Suppressor macrophage (primary cell): Measurements from ENCODE around the gene CASK.
"Not testable (repeated sequence)": the region's sequence is repeated elsewhere in the genome, so short reads cannot be mapped to it uniquely, and the experiment has no call there.

ENCODE experiments used
- DNase-seq, 4 experiments: peaks; one replicate each; pipeline ENCODE4 v3.0.0-alpha.2; 2020 to 2022

Gene CASK

DNA sequence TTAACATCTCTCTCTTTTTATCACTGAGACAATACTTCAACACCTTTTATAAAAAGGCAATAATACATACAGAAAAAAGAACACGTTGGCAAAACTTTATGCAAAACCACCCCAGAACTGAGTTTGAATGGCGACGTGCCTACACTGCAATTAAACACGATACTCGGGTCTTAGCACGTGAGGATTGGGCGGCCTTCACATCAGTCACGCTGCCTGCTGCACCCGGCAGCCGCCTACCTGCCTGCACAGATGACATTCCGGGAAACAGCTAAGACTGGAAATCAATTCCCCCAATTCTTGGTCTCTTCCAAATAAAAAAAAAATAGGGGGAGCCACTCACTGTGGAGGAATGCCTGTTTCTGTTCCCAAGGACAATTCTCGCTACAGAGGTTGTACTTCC lies 408.0 kb downstream of the CASK start:
- no peak for DNase-seq

DNA sequence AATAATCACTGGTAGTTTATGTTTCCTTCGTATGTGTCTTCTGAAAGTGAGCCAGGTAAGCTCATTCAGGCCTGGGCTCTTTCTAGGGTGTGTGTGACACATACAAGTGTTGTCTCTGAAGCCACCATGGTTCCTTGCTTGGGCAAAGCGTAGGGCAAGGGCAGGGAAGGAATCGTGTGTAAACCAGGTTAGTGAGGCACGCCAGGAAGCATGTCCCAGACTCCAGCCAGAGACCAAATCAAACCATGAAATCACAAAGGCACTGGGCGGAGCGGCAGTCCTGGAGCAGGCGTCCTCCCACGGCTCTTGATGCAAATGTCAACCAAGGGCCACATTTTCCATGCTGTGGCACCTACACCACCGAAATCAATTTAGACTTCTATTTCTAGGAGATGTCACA lies 409.2 kb downstream of the CASK start:
- DNase-seq = no peak

DNA sequence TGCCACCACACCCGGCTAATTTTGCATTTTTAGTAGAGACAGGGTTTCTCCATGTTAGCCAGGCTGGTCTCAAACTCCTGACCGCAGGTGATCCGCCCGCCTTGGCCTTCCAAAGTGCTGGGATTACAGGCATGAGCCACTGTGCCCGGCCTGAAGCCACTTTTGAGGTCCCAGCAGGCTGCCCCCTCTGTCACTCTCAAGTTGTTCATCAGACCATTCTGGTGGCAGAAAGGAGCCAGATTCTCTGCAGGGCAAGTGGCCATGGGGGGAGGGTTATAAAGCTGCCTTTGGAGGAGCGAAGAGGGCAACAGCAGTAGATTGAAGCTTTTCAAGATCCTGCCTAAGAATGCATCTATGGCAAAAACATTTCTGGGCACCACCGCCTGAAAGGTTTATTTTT lies 410.5 kb downstream of the CASK start:
- DNase-seq = not testable (repeated sequence)

DNA sequence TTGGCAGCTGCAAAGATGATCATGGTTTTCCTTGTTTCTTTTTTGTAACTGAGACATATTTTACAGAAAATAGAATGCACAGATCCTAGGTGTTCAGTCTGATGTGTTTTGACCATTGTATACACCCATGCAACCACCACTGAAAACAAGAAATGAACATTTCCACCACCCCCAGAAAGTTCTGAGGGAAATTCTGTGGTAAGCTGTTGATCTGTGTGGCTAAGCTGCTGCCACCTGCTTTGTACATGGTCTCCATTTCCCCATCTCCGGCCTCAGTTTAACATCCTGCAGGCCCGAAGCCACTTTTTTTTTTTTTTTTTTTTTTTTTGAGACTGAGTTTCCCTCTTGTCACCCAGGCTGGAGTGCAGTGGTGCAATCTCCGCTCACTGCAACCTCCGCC lies 411.0 kb downstream of the CASK start:
- DNase-seq = no peak

DNA sequence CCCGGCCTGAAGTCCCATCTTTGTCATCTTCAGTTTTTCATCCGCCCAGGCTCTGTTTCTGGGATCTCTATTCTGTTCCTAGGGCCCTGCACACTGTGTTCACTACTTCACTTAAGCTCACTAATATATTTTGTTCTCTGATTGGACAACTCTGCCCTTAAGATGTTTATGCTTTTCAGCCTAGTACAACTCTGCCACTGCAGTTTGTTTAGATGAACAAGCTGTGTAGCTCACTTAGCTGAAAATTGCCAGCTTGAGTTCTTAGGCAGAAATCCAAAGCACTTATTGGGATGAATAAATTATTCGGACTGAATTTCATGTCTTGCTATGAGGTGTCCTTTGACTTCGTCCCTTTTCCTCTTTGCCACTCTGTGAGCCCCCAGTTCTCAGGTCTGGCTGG lies 415.4 kb downstream of the CASK start:
- no peak for DNase-seq

DNA sequence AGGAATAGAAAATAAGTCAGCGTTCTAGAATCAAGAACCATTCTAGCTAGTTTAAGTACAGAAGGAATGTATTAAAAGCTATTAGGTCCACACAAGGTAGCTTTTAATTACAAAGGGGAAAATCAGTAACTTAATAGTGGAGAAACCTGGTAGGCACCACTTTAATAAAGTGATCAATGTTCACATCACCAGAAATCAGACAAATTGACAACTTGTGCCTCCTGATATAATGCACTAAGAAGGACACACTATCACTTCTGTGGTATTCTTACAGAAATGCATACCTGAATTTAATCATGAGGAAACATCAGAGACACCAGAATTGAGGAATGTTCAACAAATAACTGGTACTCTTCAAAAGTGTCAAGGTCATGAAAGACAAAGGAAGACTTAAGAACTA lies 421.4 kb downstream of the CASK start:
- no peak for DNase-seq

DNA sequence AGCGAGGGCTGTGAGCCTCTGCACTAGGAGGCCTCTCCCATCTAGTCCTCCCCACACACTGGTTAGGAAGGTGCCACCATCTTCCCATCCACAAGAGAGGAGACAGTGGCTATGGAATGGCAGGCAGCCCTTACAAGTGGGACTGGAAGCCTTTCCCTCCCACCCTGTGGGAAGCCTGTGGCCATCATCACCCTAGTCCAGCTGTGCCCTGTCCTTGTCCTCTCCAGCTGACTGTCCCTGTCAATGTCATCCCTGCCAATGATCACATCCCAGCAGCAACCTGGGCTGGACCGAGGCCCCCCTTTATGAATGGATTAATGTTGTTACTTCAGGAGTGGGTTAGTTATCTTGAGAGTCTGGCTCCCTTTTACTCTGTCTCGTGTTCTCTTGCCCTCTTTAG lies 423.4 kb downstream of the CASK start:
- no peak for DNase-seq

DNA sequence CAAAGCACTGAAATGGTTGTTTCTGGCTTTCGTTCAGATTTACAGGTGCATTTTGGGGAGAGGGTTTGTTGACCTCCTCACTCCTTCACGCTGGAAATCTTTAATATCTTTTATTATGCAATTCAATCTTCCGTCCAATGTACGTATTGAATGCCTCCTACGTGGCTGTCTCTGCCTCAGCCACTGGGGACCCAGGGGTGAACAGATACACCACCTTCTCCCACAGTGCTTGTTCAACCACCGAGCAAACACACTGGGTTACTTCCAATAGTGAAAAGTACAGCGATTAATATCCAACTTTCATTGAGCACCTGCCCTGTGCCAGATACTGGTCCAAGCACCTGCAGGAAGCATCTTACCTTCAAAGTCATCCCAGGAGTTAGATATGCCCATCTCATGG lies 424.2 kb downstream of the CASK start:
- DNase-seq = no peak

DNA sequence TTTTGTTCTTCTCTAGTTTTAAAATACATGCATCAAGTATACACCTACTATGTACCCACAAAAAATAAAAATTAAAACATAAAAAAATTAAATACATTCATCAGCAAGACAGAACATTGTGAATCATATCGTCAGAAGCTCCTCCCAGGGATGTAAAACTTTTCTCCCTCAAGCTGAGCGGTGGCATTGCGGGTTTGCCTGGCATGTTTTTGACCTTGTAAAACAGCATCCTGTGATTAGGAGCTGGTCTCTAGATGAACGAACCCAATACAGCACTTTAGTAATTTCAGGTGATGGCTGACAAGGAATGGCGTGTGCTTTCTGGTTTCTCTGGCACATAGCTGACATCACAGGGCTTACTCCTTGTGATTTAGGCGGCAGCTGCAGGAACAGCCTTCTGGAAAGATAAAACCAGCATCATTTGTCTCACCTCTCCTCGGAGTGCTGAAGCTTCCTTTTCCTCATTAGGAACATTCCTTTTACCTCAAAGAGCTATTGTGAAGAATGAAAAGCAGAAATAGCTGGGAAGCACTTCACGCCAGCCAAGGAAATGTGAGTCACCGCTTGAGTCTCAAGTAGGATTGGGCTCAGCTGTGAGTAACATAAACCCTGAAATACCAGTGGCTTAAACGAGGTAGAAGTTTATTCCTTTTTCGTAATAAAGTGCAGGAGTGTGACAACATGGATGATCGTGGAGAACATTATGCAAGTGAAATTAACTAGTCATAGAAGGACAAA lies 431.9 kb downstream of the CASK start:
- peak; percentile 54 to 81 (median 64) for DNase-seq

DNA sequence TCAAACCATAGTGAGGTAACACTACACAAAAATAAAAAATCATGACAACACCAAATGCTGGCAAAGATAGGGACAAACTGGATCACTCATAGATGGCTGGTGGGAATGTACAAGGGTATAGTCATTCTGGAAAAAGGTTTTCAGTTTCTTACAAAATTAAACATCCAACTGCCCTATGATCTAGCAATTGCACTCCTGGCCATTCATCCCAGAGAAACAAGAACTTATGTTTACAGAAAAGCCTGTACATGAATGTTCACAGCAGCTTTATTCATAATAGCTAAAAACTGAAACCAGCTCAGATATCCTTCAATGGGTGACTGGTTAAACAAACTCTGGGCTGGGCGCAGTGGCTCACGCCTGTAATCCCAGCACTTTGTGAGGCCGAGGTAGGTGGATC lies 432.9 kb downstream of the CASK start:
- DNase-seq = no peak

DNA sequence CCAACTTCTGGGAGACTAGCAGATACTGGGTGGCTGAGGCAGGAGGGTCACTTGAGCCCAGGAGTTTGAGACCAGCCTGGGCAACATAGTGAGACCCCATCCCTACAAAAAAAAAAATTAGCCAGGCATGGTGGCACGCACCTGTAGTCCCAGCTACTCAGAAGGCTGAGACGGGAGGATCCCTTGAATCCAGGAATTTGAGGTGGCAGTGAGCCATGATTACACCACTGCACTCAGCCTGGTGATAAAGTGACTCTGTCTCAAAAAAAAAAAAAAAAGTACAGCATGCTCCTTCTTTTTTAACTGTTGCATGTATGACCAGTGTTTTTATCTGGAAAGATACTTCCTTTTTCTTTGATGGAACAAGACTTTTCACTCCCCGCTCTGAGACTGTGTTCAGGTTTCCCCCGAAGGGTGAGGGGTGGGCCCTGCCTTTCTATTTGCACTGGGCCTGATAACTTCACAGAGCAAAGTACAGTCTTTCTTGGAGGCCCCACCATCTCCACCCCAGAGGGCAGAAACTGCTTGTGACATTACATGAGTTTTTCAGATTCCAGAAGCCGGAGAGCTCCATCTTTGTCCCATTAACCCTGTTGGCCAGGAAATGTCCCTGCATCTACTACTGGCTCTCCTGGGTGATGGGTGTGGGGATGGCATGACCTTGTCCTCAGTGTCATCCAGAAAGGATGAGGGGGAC lies 441.1 kb downstream of the CASK start:
- DNase-seq = no peak

DNA sequence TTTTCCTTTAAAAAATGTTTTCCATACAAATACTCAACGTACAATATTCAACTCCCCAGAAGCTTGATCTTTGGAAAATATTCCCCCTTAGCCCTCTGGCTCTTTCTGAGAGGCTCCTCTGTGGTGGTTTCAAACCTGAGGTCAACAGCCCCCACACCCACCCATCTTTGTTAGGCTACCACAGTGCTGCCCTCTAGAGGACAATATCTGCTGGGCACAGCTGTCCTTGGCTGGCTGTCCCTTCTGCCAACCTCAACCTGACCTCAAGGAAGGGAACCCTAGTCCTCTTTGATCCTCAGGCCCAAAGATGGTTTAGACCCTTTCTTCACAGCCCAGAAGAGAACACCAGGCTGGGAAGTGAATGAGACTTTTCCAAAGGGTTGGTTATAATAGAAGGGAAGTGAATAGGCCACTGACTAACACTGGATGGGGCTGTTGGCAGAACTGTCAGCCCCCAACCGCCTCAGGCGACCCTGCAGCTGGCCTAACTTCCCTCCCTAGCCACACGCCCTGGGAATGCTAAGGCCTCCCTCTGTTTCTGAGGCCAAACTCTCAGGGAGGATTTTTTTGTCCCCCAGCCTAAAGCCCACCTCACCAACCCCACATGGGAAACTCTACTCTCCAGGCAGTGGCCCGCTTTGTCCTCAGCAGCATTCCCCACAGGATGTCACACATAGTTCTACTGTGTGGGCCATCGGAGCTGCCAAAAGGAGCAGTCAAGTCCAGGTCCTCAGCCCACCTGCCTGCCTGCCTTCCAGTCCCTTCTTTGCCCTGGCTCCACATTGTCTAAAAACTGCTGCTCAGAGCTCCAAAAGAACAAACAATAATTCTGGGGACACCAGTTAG lies 441.9 kb downstream of the CASK start:
- peak in 3 of 4 experiments; percentile 34 to 56 (median 44) for DNase-seq

DNA sequence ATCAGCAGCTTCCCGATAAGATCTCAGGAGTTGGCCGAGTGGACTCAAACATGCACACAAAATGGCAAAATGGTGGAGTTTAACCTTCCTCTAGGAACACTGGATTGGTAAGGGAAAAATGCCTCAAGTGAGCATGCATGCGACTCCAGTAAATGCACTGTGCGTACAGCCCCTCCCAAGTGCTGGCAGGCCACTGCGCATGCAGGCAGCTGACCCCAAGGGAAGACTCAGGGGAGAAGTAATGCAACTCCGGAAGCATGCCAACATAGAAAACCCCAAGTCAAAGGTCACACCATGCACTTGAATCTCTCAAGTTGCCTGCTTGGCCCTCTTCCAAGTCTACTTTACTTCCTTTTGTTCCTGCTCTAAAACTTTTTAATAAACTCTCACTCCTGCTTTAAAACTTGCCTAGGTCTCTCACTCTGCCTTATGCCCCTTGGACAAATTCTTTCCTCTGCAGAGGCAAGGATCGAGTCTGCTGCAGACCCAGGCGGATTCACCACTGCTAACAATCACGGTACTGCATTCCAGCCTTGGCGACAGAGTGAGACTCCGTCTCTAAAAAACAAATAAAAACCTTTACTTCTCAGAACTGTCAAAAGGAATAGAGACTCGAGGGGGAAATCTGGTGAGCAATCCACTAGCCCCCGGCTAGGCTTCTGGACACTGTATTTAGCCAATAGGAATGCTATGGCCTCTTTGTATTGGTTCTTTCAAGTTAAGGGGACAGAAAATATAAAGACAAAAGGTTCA lies 442.7 kb downstream of the CASK start:
- peak in 3 of 4 experiments; percentile 15 to 35 (median 27) for DNase-seq

DNA sequence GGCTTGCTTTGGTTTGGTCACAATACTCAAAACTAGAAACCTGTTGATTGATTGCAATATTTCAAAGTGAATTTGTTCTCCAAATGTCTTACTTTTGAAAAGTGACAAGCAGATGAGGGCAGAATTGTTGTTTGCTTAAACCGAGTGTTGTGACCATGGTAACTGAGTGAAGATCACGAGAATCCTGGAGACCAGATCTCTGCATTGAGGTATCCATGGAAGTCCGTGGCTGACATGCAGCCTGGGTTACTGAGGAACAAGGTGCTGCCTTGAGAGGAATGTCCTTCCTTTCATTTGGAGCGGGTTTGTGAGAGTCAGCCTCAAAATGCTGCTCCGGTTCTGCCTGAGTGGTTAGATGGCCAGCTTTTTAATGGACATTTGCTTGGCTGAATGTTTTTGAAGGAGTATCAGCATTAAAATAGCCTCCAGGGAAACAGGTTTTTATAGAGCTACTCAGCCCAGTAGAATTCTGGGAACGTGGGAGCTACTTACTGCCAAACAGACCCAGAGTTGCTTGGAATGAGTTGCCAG lies 444.9 kb downstream of the CASK start:
- no peak for DNase-seq

DNA sequence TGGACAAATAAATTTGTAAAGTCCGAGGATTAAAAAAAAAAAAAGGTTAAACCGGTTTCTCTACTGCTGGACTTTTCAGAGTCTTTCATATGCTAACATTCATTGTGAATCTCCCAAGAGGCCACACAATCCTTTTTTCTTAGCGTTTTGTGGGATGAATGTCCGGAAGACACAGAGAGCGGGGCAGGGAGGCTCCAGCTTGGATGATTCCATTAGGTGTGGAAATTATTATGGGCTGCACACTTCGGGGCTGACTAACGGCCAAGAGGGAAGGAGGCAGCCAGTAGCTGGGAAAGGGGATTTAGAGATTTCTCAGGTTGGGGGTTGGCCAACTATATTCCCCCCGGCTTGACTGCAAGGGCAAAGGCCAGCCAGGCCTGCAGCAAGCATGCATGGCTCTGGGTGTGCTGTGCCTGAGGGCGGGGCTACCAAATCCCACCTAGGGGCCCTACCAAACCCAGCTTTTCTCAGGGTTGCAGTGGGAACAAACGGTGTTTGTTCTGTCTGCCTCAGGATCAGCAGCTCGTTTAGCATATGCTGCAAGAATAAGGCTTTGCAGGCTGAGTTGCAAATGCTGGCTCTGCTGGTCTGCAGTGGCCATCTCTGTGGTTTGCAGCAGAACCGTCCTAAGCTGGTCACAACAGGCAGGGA lies 447.6 kb downstream of the CASK start:
- DNase-seq = no peak

DNA sequence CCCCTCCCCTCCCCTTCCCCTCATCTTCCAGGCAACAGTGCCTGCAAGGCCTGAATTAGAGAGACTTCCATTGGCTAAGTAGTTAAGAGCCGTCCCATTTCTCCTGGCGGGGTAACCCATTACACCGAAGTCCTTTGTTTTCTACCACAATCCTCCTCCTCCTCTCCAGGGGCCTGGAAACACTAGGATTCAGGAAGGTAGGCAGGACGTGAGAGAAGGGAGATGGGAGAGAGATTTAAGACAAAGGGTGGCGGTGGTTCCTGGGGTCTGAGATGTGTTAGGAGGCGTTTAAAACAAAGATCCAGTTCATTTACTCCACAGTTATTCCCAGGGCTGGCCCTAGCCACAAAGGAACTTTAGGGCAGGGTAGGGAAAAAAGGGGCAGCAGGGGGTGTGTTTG lies 448.2 kb downstream of the CASK start:
- no peak for DNase-seq

DNA sequence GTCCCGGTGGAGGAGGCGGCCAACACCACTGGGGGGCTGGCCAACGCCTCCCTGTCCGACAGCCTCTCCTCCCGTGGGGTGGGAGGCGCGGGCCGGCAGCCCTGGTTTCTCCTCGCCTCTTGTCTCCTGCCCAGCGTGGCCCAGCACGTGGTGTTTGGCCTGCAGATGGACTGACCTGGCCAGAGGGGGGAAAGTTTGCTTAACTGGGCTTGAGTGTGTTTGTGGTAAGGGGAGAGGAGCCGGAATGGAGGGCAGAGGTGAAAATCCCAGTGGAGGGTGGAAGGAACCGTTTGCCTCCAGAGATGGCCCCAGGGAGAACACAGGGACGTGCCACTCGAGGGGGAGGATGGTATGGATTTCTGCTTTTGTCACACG lies 448.6 kb downstream of the CASK start:
- no peak for DNase-seq

DNA sequence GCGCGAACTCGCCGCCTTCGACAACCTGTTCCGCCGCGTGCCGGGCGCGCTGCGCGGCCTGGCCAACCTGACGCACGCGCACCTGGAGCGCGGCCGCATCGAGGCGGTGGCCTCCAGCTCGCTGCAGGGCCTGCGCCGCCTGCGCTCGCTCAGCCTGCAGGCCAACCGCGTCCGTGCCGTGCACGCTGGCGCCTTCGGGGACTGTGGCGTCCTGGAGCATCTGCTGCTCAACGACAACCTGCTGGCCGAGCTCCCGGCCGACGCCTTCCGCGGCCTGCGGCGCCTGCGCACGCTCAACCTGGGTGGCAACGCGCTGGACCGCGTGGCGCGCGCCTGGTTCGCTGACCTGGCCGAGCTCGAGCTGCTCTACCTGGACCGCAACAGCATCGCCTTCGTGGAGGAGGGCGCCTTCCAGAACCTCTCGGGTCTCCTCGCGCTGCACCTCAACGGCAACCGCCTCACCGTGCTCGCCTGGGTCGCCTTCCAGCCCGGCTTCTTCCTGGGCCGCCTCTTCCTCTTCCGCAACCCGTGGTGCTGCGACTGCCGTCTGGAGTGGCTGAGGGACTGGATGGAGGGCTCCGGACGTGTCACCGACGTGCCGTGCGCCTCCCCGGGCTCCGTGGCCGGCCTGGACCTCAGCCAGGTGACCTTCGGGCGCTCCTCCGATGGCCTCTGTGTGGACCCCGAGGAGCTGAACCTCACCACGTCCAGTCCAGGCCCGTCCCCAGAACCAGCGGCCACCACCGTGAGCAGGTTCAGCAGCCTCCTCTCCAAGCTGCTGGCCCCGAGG lies 449.2 kb downstream of the CASK start:
- DNase-seq = no peak

DNA sequence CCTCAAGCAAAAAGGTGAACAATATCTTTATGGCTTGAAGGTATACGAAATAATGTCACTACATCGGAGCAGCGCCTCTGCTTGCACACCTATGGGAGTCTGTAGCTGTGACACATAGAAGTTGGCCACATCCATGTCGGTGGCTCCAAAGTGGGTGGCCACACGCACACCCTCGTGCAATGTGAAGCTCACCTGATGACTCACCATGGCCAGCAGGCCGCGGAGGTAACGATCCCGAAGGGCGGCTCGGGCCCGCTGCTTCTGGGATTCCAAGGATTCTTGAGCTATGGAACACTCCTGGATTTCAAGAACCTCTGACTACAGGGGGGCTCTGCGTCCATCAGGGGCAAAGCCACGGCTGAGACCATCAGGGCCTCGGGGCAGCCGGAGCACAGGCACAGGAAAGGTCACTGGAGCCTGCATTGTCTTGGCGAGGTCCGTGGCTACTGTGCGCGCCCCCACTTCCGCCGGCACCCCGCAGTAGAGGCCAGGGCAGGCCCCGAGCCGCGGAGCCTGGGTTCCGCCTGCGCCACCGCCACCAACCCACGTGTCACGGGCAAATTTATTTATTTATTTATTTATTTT lies 451.0 kb downstream of the CASK start:
- DNase-seq = no peak

DNA sequence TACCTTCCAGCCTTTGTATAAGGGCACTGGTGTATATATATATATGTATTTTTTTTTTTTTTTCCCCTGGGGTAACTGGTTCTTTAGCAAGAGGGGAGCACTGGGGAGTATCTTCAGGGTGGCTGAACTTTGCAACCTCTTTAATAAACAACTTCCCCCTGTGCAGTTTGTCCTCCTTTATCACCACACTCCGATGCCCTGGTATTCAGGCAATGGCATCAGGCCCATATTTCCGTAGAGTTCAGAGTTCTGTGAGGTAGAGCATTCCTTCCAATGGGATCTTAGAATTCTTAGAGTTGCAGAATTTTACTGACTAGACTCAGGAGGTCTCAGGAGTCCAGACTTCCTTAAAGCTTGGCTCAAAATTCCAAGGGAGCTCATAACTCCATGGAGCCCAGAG lies 451.6 kb downstream of the CASK start:
- no peak for DNase-seq

DNA sequence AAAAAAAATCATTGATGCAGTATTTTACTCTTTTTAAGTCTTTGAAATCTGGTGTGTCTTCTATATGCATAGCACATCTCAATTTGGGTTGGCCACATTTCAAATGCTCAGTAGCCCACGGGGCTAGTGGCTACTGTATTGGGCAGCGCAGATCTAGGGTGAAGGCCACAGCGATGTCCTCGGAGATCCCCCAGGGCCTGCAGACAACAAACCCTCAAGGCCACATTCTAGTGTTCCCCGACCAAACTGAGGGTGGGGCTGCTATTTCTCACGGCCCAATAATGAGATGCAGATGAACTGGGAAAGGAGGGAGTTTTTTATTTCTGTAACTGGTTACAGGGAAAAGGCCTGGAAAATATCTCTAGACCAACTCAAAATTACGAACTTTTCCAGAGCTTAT lies 452.6 kb downstream of the CASK start:
- no peak for DNase-seq
